WI38 (cell line): ENCODE results near the gene OSTF1.

Experiments used
- H3K4me3 ChIP-seq: 2 replicates; pipeline ENCODE4 v1.5.1; 2011; ENCODE audit warnings: low read depth, mild to moderate bottlenecking, control low read depth, low read length
- CTCF ChIP-seq: IDR thresholded peaks from 2 replicates; pipeline ENCODE4 v1.5.1; 2012; ENCODE audit warnings: low read depth, mild to moderate bottlenecking, control low read depth, low read length

Gene OSTF1

DNA sequence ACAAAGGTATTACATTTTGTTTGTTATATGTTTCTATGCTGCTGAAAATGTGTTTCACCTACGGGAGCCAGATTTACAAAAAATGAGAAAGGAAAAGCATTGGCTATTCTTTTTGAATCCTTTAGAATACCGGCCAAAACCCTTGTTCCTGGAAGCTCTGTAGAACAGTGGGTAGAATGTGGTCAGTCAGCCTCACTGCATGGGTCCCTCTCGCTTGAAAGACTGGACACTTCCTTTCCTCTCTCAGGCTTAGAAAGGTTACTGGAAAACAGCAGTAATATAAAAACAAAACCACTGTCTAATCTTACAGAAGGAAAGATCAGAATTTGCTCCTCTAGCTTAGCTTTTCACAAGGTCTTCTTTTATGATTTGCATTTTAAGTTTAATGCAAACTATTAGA, 45.1 kb downstream of the OSTF1 start:
- TF ChIP-seq CTCF: no peak

GRCh38 chr9:75134495-75134894, 46.2 kb downstream of the OSTF1 start:
- H3K4me3 ChIP-seq: no peak overlapping the region
- no peak for TF ChIP-seq CTCF

More for the DNA sequence above, 45.1 kb downstream of the OSTF1 start:
- H3K4me3 ChIP-seq: no peak overlapping the region

DNA sequence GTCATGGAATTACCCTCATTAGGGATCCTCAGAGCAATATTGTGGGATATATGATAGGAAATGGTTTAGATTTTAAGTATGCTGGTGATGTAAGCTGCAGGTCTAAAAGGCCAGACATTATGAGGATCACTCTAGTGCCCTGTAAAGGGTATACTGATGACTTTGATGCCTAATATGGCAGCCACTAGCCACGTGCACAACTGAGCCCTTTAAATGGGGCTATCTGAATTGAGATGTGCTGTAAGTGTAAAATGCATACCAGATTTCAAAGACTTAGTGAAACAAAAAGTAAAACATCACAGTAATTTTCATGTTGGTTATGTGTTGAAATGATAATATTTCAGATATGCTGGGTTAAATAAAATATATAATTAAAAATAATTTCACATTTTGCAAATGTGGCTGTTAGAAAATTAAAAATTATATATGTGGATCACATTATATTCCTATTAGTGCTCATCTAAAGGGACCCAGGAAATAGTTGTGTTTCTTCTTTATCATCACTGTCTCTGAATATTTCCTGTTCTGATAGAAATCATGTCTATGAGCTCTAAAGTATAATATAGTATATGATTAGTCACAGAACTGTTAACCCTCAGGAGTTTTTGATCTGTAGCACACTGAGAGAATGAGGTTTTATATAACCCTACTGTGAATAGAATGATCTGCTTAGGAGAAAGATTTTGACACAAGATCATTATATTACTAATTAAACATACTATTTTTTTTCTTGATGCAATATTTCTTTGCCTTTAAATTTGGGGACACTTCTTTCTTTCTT, 50.1 kb downstream of the OSTF1 start:
- H3K4me3 ChIP-seq: no peak overlapping the region
- TF ChIP-seq CTCF: no peak

DNA sequence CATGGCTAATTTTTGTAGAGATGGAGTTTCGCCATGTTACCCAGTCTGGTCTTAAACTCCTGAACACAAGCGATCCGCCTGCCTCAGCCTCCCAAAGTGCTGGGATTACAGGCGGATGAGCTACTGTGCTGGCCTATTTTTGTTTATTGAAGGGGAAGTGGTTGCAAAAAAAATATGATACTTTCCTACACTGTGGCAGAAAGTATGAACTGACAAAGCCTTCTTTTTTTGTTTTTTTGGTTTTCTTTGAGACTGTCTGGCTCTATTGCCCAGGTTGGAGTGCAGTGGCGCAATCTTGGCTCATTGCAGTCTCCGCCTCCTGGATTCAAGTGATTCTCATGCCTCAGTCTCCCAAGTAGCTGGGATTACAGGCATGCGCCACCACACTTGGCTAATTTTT, 50.9 kb downstream of the OSTF1 start:
- TF ChIP-seq CTCF: no peak
- H3K4me3 ChIP-seq: no peak overlapping the region

DNA sequence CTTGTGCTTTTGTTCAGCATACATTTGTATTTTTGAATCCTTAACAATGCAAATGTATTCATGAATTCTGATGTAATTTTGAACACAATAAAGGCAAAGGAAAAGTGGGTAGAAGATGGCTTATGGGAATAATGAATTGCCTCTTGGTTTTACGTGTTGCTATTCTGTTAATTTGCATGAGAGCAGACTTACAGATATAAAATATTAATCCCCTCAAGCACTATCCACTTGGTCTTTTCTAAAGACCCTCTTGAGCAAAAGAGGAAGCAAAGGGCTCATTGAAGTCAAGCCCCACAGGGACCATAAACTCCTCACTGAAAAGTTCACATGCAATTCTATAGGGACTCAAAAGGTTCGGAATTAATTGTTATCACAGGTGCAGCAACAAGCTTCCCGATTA, 51.9 kb downstream of the OSTF1 start:
- TF ChIP-seq CTCF: no peak
- no peak overlapping the region for H3K4me3 ChIP-seq

DNA sequence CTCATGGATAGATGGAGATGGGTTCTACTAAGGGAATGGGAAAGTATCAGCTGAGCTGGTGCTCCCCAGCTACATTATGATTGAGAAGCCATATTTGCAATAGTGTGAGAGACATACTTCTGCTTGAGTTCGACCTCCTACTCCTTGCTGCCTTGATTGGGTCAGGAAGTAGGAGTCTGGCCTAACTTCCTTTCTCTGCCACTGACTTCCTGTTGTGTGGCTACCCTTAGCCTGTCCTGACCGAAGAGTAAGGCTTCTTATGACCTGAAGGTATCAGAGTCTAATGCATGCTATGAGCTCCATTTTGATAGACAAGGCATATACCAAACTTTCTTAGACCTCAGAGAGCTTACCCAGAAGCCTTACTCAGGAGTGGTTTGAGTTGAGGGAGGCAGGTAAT, 53.9 kb downstream of the OSTF1 start:
- no peak overlapping the region for H3K4me3 ChIP-seq
- no peak for TF ChIP-seq CTCF

DNA sequence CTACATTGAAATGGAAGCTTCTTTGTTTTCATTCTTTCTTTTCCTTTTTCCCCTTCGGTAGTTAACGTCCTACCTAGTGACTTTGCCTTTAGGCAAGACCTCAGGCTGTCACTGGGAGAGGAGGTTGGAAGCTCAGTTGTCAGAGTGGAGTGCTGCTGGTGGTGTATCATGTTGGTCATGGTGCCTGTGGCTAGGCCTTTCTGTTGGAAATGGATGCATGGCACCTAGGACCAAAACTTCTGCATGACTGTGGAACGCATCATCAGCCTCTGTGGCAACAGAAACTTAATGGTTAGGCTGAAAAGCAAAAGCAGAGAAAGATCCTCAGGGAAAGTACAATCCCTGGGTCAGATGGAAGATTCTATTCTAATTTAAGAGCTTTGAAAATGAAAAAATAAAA, 57.9 kb downstream of the OSTF1 start:
- no peak for TF ChIP-seq CTCF
- H3K4me3 ChIP-seq: no peak overlapping the region
